K562 (cell line): ENCODE results near the gene CORO2A. TPM values are rescaled to one million over a fixed set of nuclear protein-coding genes. Genes with fewer than 3 reads are reported as not detected.

Source experiments
- ATAC-seq: fragments of 200-7000 bp; cut with Tn5 transposase; 3 replicates; pipeline ENCODE4 v1.9.1; 2020; ENCODE audit warnings: moderate library complexity
- BruUV-seq: library from RNA; stranded (reverse); fragments of 400-500 nt; replicated peaks from 2 replicates; lab custom pipeline; 2021; lab: Mats Ljungman, UMichigan
- CTCF ChIA-PET: fragments of 300-600 bp; formaldehyde crosslinking; extraction: SDS; loops from one replicate; lab custom pipeline; 2021; ENCODE audit warnings: low intra/inter-chr PET ratio; lab: Yijun Ruan, JAX
- POLR2A ChIA-PET: fragments of 300-600, 350-650 bp; sonication (Branson Sonifier 250); formaldehyde crosslinking; extraction: SDS; loops from one replicate; lab custom pipeline; 2021; ENCODE audit warnings: antibody characterized with exemption, inconsistent platforms; lab: Yijun Ruan, JAX
- DNase-seq, 4 experiments: peaks; one replicate each; pipeline versions ENCODE4 v3.0.0 to v3.0.0-alpha.2; 2011 to 2018; ENCODE audit warnings: low spot score in 3 of 4, mixed read lengths in 3 of 4; ENCODE audit errors: extremely low read depth in 1 of 4
- FAIRE-seq: peaks from 2 replicates; lab custom pipeline; 2011; peaks lifted over from hg19 to GRCh38; lab: Jason Lieb, UNC
- H2AFZ ChIP-seq: 2 replicates; pipeline ENCODE4 v1.6.0; 2011; ENCODE audit warnings: low read depth, low read length, control low read depth, inconsistent platforms
- H3K27ac ChIP-seq: fragments of 200-600 bp; 3 replicates; pipeline ENCODE4 v1.8.0; 2011; ENCODE audit warnings: low read depth, mild to moderate bottlenecking, control low read depth, inconsistent platforms, low read length, moderate library complexity, mixed read lengths; ENCODE audit errors: extremely low read depth
- H3K27me3 ChIP-seq, 2 experiments: fragments of 300-600 bp in 1 of 2; 2 replicates in 1 of 2; 3 replicates in 1 of 2; pipeline versions ENCODE4 v1.6.0 to v1.8.0; 2011; ENCODE audit warnings: inconsistent platforms in 2 of 2, low read length in 2 of 2, mild to moderate bottlenecking in 1 of 2, mixed read lengths in 1 of 2, moderate library complexity in 1 of 2; ENCODE audit not compliant: control insufficient read depth in 2 of 2, insufficient read depth in 2 of 2
- H3K36me3 ChIP-seq: fragments of 300-600 bp; 3 replicates; pipeline ENCODE4 v1.8.0; 2011; ENCODE audit warnings: mild to moderate bottlenecking, low read length, inconsistent platforms; ENCODE audit not compliant: control insufficient read depth, insufficient read depth
- H3K4me1 ChIP-seq, 2 experiments: fragments of 200-600 bp in 1 of 2; replicated peaks in 1 of 2; 2 replicates in 1 of 2; 3 replicates in 1 of 2; pipeline versions ENCODE4 v1.5.1 to v1.8.0; 2011; ENCODE audit warnings: inconsistent platforms in 2 of 2, low read length in 2 of 2, mild to moderate bottlenecking in 1 of 2, mixed read lengths in 1 of 2, moderate library complexity in 1 of 2; ENCODE audit not compliant: control insufficient read depth in 2 of 2, insufficient read depth in 2 of 2
- H3K4me2 ChIP-seq: 2 replicates; pipeline ENCODE4 v1.6.1; 2011; ENCODE audit warnings: low read length, control low read depth, inconsistent platforms, mixed read lengths; ENCODE audit not compliant: insufficient read depth
- H3K4me3 ChIP-seq: fragments of 200-600 bp; sonication (generic), shearing (Covaris generic); 2 replicates; pipeline ENCODE4 v1.5.1; 2016; ENCODE audit warnings: control low read depth, inconsistent platforms
- H3K79me2 ChIP-seq: fragments of 200-600 bp; 3 replicates; pipeline ENCODE4 v1.8.0; 2011; ENCODE audit warnings: low read length, inconsistent platforms; ENCODE audit not compliant: control insufficient read depth, insufficient read depth
- H3K9ac ChIP-seq, 2 experiments: 2 replicates each; pipeline versions ENCODE4 v1.6.0 to v1.6.1; 2011; ENCODE audit warnings: low read depth in 2 of 2, low read length in 2 of 2, control low read depth in 1 of 2, inconsistent platforms in 1 of 2, mild to moderate bottlenecking in 1 of 2, mixed read lengths in 1 of 2; ENCODE audit not compliant: insufficient read depth in 1 of 2
- H3K9me1 ChIP-seq: one replicate; pipeline ENCODE4 v1.6.0; 2011; ENCODE audit warnings: inconsistent platforms, mild to moderate bottlenecking, low read length, moderate library complexity; ENCODE audit not compliant: control insufficient read depth, insufficient read depth
- H3K9me3 ChIP-seq: replicated peaks from 2 replicates; pipeline ENCODE4 v1.5.1; 2011; ENCODE audit warnings: low read depth, low read length, inconsistent platforms; ENCODE audit not compliant: control insufficient read depth, insufficient read depth
- H4K20me1 ChIP-seq: replicated peaks from 2 replicates; pipeline ENCODE4 v1.6.1; 2011; ENCODE audit warnings: low read length, inconsistent platforms, mixed read lengths; ENCODE audit not compliant: control insufficient read depth, insufficient read depth
- ETS1 ChIP-seq: conservative IDR thresholded peaks from 2 replicates; pipeline ENCODE4 v1.6.1; 2011; ENCODE audit warnings: low read depth, mild to moderate bottlenecking, low read length; ENCODE audit not compliant: control insufficient read depth
- GTF2E2 ChIP-seq: fragments of 200-800 bp; sonication (Bioruptor generic); IDR thresholded peaks from 2 replicates; pipeline ENCODE4 v1.6.1; 2016; ENCODE audit warnings: missing genetic modification characterization, missing compliant biosample characterization
- NFIX ChIP-seq: fragments of 250-450 bp; sonication (Bioruptor Pico); IDR thresholded peaks from 2 replicates; pipeline ENCODE4 v1.4.0; 2020; ENCODE audit warnings: low read depth, mild to moderate bottlenecking, moderate library complexity
- NR2C2 ChIP-seq, 2 experiments: fragments of 200-800 bp in 1 of 2; sonication (Bioruptor generic) in 1 of 2; sonication (generic) in 1 of 2; formaldehyde crosslinking in 1 of 2; IDR thresholded peaks; 2 replicates each; pipeline versions ENCODE4 v1.6.1 to v1.8.0; 2016 to 2022; ENCODE audit warnings: mild to moderate bottlenecking in 1 of 2, missing compliant biosample characterization in 1 of 2, missing genetic modification characterization in 1 of 2, missing genetic modification reagents in 1 of 2
- SETDB1 ChIP-seq: IDR thresholded peaks from one replicate; pipeline ENCODE4 v1.6.1; 2012; ENCODE audit warnings: low read length, control low read depth, inconsistent platforms
- STAT5A ChIP-seq: IDR thresholded peaks from 2 replicates; pipeline ENCODE4 v1.6.1; 2012; ENCODE audit warnings: low read length, inconsistent platforms, borderline replicate concordance
- ZFX ChIP-seq: sonication (generic); formaldehyde crosslinking; IDR thresholded peaks from 2 replicates; pipeline ENCODE4 v1.8.0; 2022; ENCODE audit warnings: mild to moderate bottlenecking, missing genetic modification reagents, moderate library complexity
- ZNF3 ChIP-seq: fragments of 250-450 bp; sonication (Bioruptor Pico); IDR thresholded peaks from 2 replicates; pipeline ENCODE4 v1.5.0; 2021; ENCODE audit warnings: mild to moderate bottlenecking, moderate library complexity
- ZNF347 ChIP-seq: fragments of 450-650 bp; formaldehyde crosslinking; IDR thresholded peaks from 2 replicates; pipeline ENCODE4 v1.4.0; 2020; ENCODE audit warnings: low read depth, mild to moderate bottlenecking, moderate library complexity
- ZNF444 ChIP-seq: fragments of 250-450 bp; sonication (Bioruptor Pico); IDR thresholded peaks from 2 replicates; pipeline ENCODE4 v1.4.0; 2020; ENCODE audit warnings: mild to moderate bottlenecking, moderate library complexity
- ZZZ3 ChIP-seq: fragments of 450-650 bp; IDR thresholded peaks from 2 replicates; pipeline ENCODE4 v1.6.1; 2016; ENCODE audit warnings: antibody characterized with exemption, mild to moderate bottlenecking, moderate library complexity
- WGBS: fragments of 100-300 bp; shearing (Covaris generic); methylation state at CpG from one replicate; pipeline ENCODE4 v1.1.6; 2016; ENCODE audit warnings: low coverage, mixed read lengths; ENCODE audit not compliant: insufficient coverage; ENCODE audit errors: missing lambda C conversion rate; 5-methylcytosine and 5-hydroxymethylcytosine counted together
- in situ Hi-C: fragments of 300-500 bp; cut with MboI; formaldehyde crosslinking; loops from 4 replicates; pipeline ENCODE4 v1.15.0; 2018; ENCODE audit warnings: inconsistent platforms, mixed read lengths
- intact Hi-C: fragments of 100-400 bp; cut with micrococcal nuclease; formaldehyde crosslinking; loops from 2 replicates; pipeline ENCODE4 v1.14.2; 2022
- polyA plus RNA-seq, 8 experiments: library from polyadenylated mRNA; depleted of rRNA in 4 of 8; stranded (reverse) in 5 of 8; unstranded in 3 of 8; fragments of >200 nt; fragmentation: Nextera tagmentation in 2 of 8; fragmentation: Illumina TruSeq in 1 of 8; extraction: Ambion mirVana in 2 of 8; extraction: Trizol in 1 of 8; gene quantifications; 2 replicates each; pipeline versions ENCODE4 v1.2.1 to v1.2.3, GENCODE V29; 2011 to 2014; ENCODE audit warnings: inconsistent platforms in 1 of 8, missing spikeins in 1 of 8
- total RNA-seq, 7 experiments: library from RNA; depleted of rRNA in 6 of 7; stranded (reverse); fragments of >200 nt in 6 of 7; fragmentation: Illumina TruSeq in 2 of 7; extraction: Trizol in 2 of 7; gene quantifications; 2 replicates each; pipeline versions ENCODE4 v1.2.1 to v1.2.3, GENCODE V29; 2011 to 2021; ENCODE audit warnings: low replicate concordance in 1 of 7
- TF ChIP-seq, protein P1 (sequence below): fragments of 250-450 bp; sonication (Bioruptor Pico); IDR thresholded peaks from 2 replicates; pipeline ENCODE4 v1.9.0; 2021; ENCODE audit warnings: mild to moderate bottlenecking

CORO2A gene
- total and polyA plus RNA-seq, 9 of the 15 experiments (the other 6 are each of a cell fraction or from before 2014, with no cell fraction given), result 9.5 to 26.6 (median 18.0) TPM

DNA sequence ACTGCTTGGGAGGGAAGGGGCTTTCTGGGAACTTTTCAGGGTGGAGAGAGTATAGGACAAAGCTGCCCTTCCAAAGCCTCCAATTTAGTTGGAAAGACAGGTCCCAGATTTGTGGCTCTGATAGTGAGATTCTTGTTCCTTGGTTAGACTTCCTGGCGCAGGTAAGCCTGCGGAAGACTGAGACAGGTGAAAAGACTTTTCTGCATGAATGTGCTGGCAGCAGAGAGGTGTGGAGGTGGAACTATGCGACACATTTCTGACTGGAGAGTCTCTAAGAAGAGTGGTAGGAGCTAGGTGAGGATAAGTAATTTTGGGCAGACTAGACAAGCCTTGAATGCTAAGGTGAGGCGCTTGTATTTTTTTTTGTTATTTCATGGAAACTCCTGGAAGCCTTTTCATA is 106.0 kb downstream of the CORO2A start:
- DNase-seq, result no peak
- no peaks in the 10 kb centered on the region for H4K20me1 ChIP-seq
- H3K9me1 ChIP-seq, result no peaks in the 10 kb centered on the region
- H3K4me2 ChIP-seq, result no peak overlapping the region
- H3K9ac ChIP-seq, result no peak overlapping the region
- ChIA-PET POLR2A (interaction anchor here (1.1 to 1.8 kb wide), 3 partner anchors 9 to 23 kb away, joined by 4 to 6 read pairs (median 6); no protein-coding TSS in a partner anchor), CTCF (no interaction called here)
- H3K36me3 ChIP-seq, result peaks cover 74% of the 10 kb centered on the region
- no peak overlapping the region for H2AFZ ChIP-seq
- H3K4me3 ChIP-seq, result no peak overlapping the region
- no peak overlapping the region for H3K27ac ChIP-seq
- BruUV-seq, result no TSS peak
- in situ Hi-C loops, result no loop called here
- TF ChIP-seq, protein P1, sequence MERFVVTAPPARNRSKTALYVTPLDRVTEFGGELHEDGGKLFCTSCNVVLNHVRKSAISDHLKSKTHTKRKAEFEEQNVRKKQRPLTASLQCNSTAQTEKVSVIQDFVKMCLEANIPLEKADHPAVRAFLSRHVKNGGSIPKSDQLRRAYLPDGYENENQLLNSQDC, result no peak
- TF ChIP-seq STAT5A, result no peak
- TF ChIP-seq ZZZ3, result no peak
- TF ChIP-seq ZFX (CRISPR knock-in tag), result no peak
- no peak for TF ChIP-seq GTF2E2 (tag)
- TF ChIP-seq SETDB1, result no peak
- TF ChIP-seq NFIX (CRISPR knock-in tag), result no peak
- TF ChIP-seq ZNF347 (CRISPR knock-in tag), result no peak
- TF ChIP-seq ZNF444 (CRISPR knock-in tag), result no peak
- TF ChIP-seq ZNF3 (CRISPR knock-in tag), result no peak
- no peak for TF ChIP-seq ETS1
- no peak for TF ChIP-seq NR2C2 (CRISPR knock-in tag; IDR thresholded peaks at IDR 0.05)
- no peak for TF ChIP-seq NR2C2 (tag; IDR thresholded peaks at IDR 0.05)
- no peaks in the 10 kb centered on the region for H3K9me3 ChIP-seq
- no peaks in the 10 kb centered on the region for H3K79me2 ChIP-seq
- FAIRE-seq, result no peak
- H3K27me3 ChIP-seq, result no peaks in the 10 kb centered on the region
- no peak for ATAC-seq
- intact Hi-C loops, result no loop called here
- 85% methylated on average over 4 of the region's 4 CpGs for WGBS
- H3K4me1 ChIP-seq, result peaks cover 4 to 9% of the 10 kb centered on the region in 2 experiments; a peak in 4 of 5 replicates
